Liver (tissue), 9 donors: ENCODE measurements around the gene ID3. TPM values are rescaled to one million over a fixed set of nuclear protein-coding genes. Genes with fewer than 3 reads are reported as not detected.
"Not testable (repeated sequence)": the region's sequence is repeated elsewhere in the genome, so short reads cannot be mapped to it uniquely, and the experiment has no call there.

ENCODE experiments used
- DNase-seq: peaks from one replicate; pipeline ENCODE4 v3.0.0-alpha.2; 2017; ENCODE audit warnings: low spot score
- H3K27ac ChIP-seq, 2 donors: one replicate each; pipeline ENCODE4 v1.7.0; 2013; ENCODE audit warnings: inconsistent platforms in 2 of 2, low read length in 2 of 2, control low read depth in 1 of 2, low read depth in 1 of 2, mild to moderate bottlenecking in 1 of 2
- H3K27me3 ChIP-seq, 4 donors: one replicate each; pipeline versions ENCODE4 v1.6.1 to v1.7.0; 2013; ENCODE audit warnings: low read length in 3 of 4, inconsistent platforms in 1 of 4, mild to moderate bottlenecking in 1 of 4, moderate library complexity in 1 of 4; ENCODE audit not compliant: control insufficient read depth in 4 of 4, insufficient read depth in 4 of 4
- H3K36me3 ChIP-seq, 4 donors: one replicate each; pipeline versions ENCODE4 v1.6.1 to v1.7.0; 2013; ENCODE audit warnings: low read length in 3 of 4, mild to moderate bottlenecking in 3 of 4, low read depth in 1 of 4, moderate library complexity in 1 of 4; ENCODE audit not compliant: control insufficient read depth in 4 of 4, insufficient read depth in 3 of 4
- H3K4me1 ChIP-seq, 4 donors: one replicate each; pipeline versions ENCODE4 v1.6.1 to v1.7.0; 2013; ENCODE audit warnings: low read length in 3 of 4, mild to moderate bottlenecking in 3 of 4, moderate library complexity in 1 of 4; ENCODE audit not compliant: control insufficient read depth in 4 of 4, insufficient read depth in 4 of 4
- H3K4me3 ChIP-seq, 3 donors: one replicate each; pipeline versions ENCODE4 v1.6.1 to v1.7.0; 2013; ENCODE audit warnings: low read length in 3 of 3, control low read depth in 1 of 3, low read depth in 1 of 3, mild to moderate bottlenecking in 1 of 3
- H3K9ac ChIP-seq, 2 donors: one replicate each; pipeline ENCODE4 v1.7.0; 2013; ENCODE audit warnings: low read length in 2 of 2, mild to moderate bottlenecking in 2 of 2, moderate library complexity in 2 of 2, control low read depth in 1 of 2, low read depth in 1 of 2
- H3K9me3 ChIP-seq, 4 donors: one replicate each; pipeline versions ENCODE4 v1.6.1 to v1.7.0; 2013; ENCODE audit warnings: low read length in 3 of 4; ENCODE audit not compliant: control insufficient read depth in 4 of 4
- ATF3 ChIP-seq: IDR thresholded peaks from 2 replicates; pipeline ENCODE4 v1.6.1; 2016; ENCODE audit warnings: antibody characterized with exemption
- CTCF ChIP-seq: fragments of 150-350 bp; IDR thresholded peaks from 2 replicates; pipeline ENCODE4 v1.5.1; 2017; ENCODE audit warnings: improper control_type of control experiment, low read depth, low read length; ENCODE audit not compliant: missing input control
- EGR1 ChIP-seq, 2 donors: IDR thresholded peaks; 2 replicates each; pipeline ENCODE4 v1.6.1; 2016 to 2018; ENCODE audit warnings: antibody characterized with exemption in 2 of 2, low read depth in 2 of 2
- FOXA1 ChIP-seq: IDR thresholded peaks from 2 replicates; pipeline ENCODE4 v1.6.1; 2016; ENCODE audit warnings: antibody characterized with exemption
- GABPA ChIP-seq, 2 donors: IDR thresholded peaks in 1 of 2; conservative IDR thresholded peaks in 1 of 2; 2 replicates each; pipeline ENCODE4 v1.6.1; 2016; ENCODE audit warnings: antibody characterized with exemption in 2 of 2, mild to moderate bottlenecking in 1 of 2, moderate library complexity in 1 of 2
- HNF4A ChIP-seq, 2 donors: conservative IDR thresholded peaks; 2 replicates each; pipeline ENCODE4 v1.6.1; 2016; ENCODE audit warnings: antibody characterized with exemption in 2 of 2, mild to moderate bottlenecking in 2 of 2
- HNF4G ChIP-seq: IDR thresholded peaks from 2 replicates; pipeline ENCODE4 v1.6.1; 2016; ENCODE audit warnings: antibody characterized with exemption
- NR2F2 ChIP-seq: IDR thresholded peaks from 2 replicates; pipeline ENCODE4 v1.6.1; 2016; ENCODE audit warnings: antibody characterized with exemption
- RAD21 ChIP-seq, 2 donors: IDR thresholded peaks; 2 replicates each; pipeline ENCODE4 v1.6.1; 2016; ENCODE audit warnings: antibody characterized with exemption in 2 of 2, mild to moderate bottlenecking in 2 of 2
- RXRA ChIP-seq, 2 donors: IDR thresholded peaks; 2 replicates each; pipeline ENCODE4 v1.6.1; 2017 to 2018; ENCODE audit warnings: antibody characterized with exemption in 2 of 2, mild to moderate bottlenecking in 1 of 2
- TAF1 ChIP-seq: conservative IDR thresholded peaks from 2 replicates; pipeline ENCODE4 v1.6.1; 2016; ENCODE audit warnings: antibody characterized with exemption, mild to moderate bottlenecking
- YY1 ChIP-seq: IDR thresholded peaks from 2 replicates; pipeline ENCODE4 v1.6.1; 2016; ENCODE audit warnings: antibody characterized with exemption, mild to moderate bottlenecking
- WGBS: extraction: QIAGEN DNeasy Blood & Tissue Kit; methylation state at CpG from one replicate; pipeline ENCODE4 v1.1.7; 2013; 5-methylcytosine and 5-hydroxymethylcytosine counted together
- polyA plus RNA-seq, 2 donors: library from polyadenylated mRNA; stranded (reverse) in 1 of 2; unstranded in 1 of 2; fragments of 200-250 nt in 1 of 2; fragments of >200 nt in 1 of 2; fragmentation: Nextera tagmentation in 1 of 2; extraction: Ambion mirVana in 1 of 2; gene quantifications; one replicate each; pipeline versions ENCODE4 v1.2.1 to v1.2.3, GENCODE V29; 2013 to 2015
- total RNA-seq, 2 donors: library from RNA; depleted of rRNA; stranded (reverse); fragments of >200 nt; gene quantifications; one replicate each; pipeline ENCODE4 v1.2.3, GENCODE V29; 2014
- donor health status: healthy.
- donor health status: healthy.
- donor health status: healthy.
- donor health status: healthy.
- donor health status: healthy.

Gene ID3
- total and polyA plus RNA-seq, 4 donors: 21.6 to 42.6 (median 37.9) TPM

GRCh38 chr1:23544444-23545389 lies 14.6 kb downstream of the ID3 start:
- Histone ChIP-seq H3K27ac (no peak overlapping the region), H3K4me3 (no peak overlapping the region), H3K27me3 (no peaks in the 10 kb centered on the region), H3K36me3 (no peaks in the 10 kb centered on the region), H3K9me3 (no peaks in the 10 kb centered on the region), H3K9ac (no peak overlapping the region), H3K4me1 (peaks cover 0 to 4% (median 3%) of the 10 kb centered on the region in 4 donors)
- TF ChIP-seq GABPA (IDR thresholded peaks at IDR 0.05 in 1 of 2, conservative IDR thresholded peaks at IDR 0.05 in 1 of 2) (no peak), CTCF (peak; percentile 99), RAD21 (IDR thresholded peaks at IDR 0.05) (peak; percentile 99 to 100)
- peak; percentile 77 for DNase-seq
- 37% methylated on average over 8 of the region's 8 CpGs for WGBS

GRCh38 chr1:23543707-23544443 lies 15.4 kb downstream of the ID3 start:
- Histone ChIP-seq H3K27me3 (no peaks in the 10 kb centered on the region), H3K9ac (no peak overlapping the region), H3K9me3 (no peaks in the 10 kb centered on the region), H3K27ac (no peak overlapping the region), H3K4me1 (peaks cover 0 to 6% (median 5%) of the 10 kb centered on the region in 4 donors), H3K36me3 (no peaks in the 10 kb centered on the region), H3K4me3 (no peak overlapping the region)
- TF ChIP-seq EGR1 (IDR thresholded peaks at IDR 0.05; ENCODE audit: low read depth in 2 of 2): no peak
- 74% methylated on average over 8 of the region's 8 CpGs for WGBS
- DNase-seq: no peak

GRCh38 chr1:23542940-23543339 lies 16.4 kb downstream of the ID3 start:
- not testable (repeated sequence) for H3K36me3 ChIP-seq, DNase-seq
- 85% methylated on average over 5 of the region's 5 CpGs for WGBS

GRCh38 chr1:23539698-23540266 lies 19.5 kb downstream of the ID3 start:
- H3K4me3 ChIP-seq: peak overlapping the region in 1 of 3 donors; percentile 18
- WGBS: 5% methylated on average over 16 of the region's 16 CpGs
- no peaks in the 10 kb centered on the region for H3K27me3 ChIP-seq
- peaks cover 0 to 6% (median 5%) of the 10 kb centered on the region in 4 donors for H3K4me1 ChIP-seq
- H3K36me3 ChIP-seq: no peaks in the 10 kb centered on the region
- peak overlapping the region in 1 of 2 donors; percentile 22 for H3K9ac ChIP-seq
- peak; percentile 92 for DNase-seq
- H3K27ac ChIP-seq: no peak overlapping the region
- H3K9me3 ChIP-seq: no peaks in the 10 kb centered on the region
- no peak for TF ChIP-seq EGR1 (IDR thresholded peaks at IDR 0.05; ENCODE audit: low read depth in 2 of 2)
- TF ChIP-seq HNF4A (conservative IDR thresholded peaks at IDR 0.05): peak; percentile 17 to 24
- TF ChIP-seq CTCF: peak; percentile 93
- TF ChIP-seq TAF1: no peak
- TF ChIP-seq YY1: no peak
- no peak for TF ChIP-seq HNF4G
- TF ChIP-seq GABPA (IDR thresholded peaks at IDR 0.05 in 1 of 2, conservative IDR thresholded peaks at IDR 0.05 in 1 of 2): no peak
- TF ChIP-seq FOXA1: no peak
- TF ChIP-seq RAD21 (IDR thresholded peaks at IDR 0.05): peak; percentile 96 to 98
- TF ChIP-seq NR2F2: peak; percentile 65
- TF ChIP-seq ATF3: no peak
- peak; percentile 17 to 45 for TF ChIP-seq RXRA (IDR thresholded peaks at IDR 0.05)

More at GRCh38 chr1:23542940-23543339, 16.4 kb downstream of the ID3 start:
- not testable (repeated sequence) for H3K9me3 ChIP-seq, H3K27ac ChIP-seq, H3K27me3 ChIP-seq, H3K4me1 ChIP-seq, H3K4me3 ChIP-seq, H3K9ac ChIP-seq
